HG03025 (cell line): Measurements from ENCODE around the gene RFK.

Source experiments
- ATAC-seq: cut with Tn5 transposase; IDR thresholded peaks from one replicate; pipeline ENCODE4 v1.9.1; 2021; ENCODE audit warnings: mild to moderate bottlenecking, moderate library complexity; ENCODE audit not compliant: unreplicated experiment, low FRiP score

RFK gene

DNA sequence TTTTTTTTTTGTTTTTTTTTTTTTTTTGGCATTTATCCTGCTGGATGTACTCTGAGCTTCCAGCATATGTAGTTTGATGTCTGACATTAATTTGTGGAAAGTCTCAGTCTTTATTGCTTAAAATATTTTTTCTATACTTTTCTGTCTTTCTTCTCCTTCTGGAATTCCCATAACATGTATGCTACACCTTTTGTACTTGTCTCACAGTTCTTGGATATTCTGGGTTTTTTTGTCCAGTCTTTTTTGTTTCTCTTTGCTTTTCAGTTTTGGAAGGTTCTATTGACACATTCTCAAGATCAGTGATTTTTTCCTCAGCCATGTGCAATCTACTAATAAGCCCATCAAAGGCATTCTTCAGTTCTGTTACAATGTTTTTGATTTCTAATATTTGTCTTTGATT, 19.4 kb upstream of the RFK start:
- ATAC-seq, result no peak

DNA sequence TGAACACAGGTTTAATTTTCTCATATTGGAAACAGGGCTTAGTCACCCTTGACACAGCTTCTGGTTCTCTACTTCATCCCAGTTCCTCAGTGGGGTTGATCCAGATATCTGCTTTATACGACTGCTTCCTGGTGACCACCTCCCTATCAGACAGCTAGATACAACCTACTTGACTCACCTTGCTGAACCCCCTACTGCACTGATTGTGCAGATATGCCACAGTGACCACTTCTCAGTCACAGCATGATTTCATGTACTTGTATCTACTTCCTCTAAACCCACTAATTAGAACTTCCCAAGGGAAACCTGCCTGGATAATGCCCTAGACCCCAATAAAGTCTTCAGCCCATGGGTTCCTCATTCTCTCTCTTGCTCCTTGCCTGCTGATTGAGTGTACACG, 18.4 kb upstream of the RFK start:
- ATAC-seq, result no peak

DNA sequence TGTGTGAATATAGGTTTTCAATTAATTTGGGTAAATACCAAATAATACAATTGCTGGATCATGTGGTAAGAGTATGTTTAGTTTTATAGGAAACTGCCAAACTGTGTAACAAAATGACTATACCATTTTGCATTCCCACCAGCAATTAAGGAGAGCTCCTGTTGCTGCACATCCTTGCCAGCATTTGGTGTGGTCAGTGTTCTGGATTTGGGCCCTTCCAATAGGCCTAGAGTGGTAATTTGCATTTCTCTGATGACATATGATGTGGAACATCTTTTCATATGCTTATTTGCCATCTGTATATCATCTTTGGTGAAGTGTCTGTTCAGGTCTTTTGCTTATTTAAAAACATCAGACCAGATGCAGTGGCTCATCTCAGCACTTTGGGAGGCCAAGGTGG, 11.6 kb upstream of the RFK start:
- ATAC-seq, result no peak

DNA sequence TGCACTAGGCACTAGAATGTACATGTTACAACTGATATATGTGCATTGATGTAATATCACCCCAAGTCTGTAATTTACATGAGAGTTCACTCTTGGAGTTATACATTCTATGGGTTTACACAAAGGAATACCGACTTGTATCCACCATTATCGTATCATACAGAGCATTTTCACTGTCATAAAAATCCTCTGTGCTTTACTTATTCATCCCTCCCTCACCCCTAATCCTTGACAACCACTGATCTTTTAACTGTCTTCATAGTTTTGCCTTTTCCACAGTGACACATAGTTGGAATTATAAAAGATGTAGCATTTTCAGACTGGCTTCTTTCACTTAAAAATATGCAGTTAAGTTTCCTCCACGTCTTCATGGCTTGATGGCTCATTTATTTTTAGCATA, 11.1 kb upstream of the RFK start:
- ATAC-seq, result no peak

DNA sequence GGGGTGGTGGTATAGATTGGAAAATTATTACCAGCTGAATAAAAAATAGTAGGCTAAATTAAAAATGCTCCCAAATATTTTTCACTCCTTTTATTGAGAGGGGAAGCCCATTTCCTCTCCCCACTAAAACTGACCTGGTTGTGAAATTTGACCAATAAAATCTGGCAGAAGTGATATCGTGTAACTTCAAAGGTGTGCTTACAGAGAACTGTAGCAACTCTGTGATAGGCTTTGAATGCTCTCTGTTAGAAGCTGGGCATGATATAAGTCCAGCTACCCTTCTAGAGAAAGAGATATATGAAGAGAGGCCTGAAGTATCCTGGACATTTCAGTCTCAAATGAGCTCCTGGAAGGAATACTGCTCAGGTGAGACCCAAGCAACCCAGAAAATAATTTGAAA, 10.2 kb upstream of the RFK start:
- ATAC-seq, result no peak

DNA sequence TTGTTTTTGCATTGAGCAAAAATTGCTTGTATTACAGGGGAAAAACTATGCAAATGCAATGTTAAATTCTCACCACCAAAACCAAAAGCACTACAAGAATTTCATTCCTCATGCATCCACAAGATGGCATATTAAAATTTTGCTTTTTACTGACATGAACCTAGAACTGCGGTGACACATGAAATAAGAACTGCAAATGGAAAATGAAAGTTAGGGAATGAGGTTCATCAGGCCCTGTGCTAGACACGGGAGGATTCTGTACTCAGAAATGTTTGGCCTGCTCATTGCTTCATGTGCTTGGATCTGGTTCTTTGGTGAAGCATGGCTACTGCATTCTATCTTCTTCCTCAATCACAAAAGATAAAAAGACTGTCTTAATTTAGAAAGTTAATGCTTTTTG, 9.1 kb upstream of the RFK start:
- ATAC-seq, result peak; percentile 84

DNA sequence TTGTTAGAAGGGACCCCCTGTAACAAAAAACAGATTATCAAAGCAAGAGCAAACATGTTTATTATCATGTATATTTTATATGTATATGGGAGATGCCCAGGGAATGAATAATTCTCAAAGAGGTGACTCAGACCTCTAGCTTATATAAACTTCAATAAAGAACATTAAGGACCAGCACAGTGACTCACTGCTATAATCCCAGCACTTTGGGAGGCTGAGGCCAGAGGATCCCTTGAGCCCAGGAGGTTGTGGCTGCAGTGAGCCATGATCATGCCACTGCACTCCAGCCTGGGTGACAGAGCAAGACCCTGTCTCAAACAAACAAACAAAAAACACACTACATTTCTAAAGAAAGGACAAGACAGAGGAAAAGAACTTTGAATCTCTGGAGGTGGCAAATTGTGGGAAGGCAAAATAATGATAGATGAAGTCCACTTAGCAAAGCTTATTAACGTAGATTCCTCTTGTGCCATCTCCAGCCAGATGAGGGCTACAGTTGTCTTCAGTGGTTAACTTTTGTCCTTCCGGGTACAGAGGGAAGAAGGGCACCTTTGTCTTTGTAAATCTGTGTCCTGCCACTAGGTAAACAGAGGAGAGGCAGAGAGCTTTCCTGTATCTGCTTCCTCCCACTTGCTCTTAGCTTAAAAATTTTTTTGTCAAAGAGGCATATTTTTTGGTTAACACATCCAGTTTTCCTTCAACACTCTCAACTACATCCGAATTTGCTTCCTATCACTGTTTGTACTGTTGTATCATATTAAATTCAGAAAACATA, 7.5 kb upstream of the RFK start:
- no peak for ATAC-seq

DNA sequence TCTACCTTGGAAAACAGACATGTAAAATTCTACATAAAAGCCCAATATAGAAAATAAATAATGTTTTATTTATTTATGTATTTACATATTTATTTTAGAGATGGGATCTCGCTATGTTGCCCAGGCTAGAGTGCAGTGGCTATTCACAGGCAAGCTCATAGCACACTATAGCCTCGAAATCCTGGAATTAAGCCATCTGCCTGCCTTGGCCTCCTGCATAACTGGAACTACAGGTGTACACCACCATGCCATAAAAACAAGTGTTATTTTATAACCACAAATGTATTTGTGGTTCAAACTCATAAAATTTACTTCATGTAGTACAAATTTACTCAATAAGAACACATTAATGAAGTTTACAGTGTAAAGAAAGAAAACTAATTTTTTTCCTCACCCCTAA, 7.0 kb upstream of the RFK start:
- no peak for ATAC-seq

DNA sequence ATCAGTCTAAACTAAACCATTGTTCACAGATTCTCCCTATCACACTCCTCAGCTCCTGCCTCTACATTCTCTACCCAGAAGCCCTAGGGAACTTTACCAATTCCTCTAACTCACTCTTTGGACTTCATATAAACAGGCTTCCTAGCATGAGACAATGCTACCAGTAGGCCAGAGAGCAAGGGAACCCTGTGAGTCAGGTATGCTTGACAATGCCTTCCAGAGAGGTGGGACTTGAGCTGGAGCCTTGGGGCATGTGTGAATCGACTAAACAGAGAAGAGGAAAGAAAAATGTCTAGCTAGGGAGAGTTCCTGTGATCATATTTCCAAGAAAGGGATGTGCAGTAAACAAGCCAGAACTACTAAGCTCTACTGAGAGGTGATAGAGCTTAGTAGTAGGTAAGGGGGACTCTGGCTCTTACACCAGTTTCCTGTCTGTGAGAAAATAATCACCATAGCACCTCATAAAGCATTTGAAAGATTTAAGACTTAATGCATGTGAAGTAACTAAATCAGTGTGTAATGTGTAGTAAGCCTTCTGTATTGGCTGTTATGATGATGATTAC, 6.4 kb upstream of the RFK start:
- ATAC-seq, result no peak

DNA sequence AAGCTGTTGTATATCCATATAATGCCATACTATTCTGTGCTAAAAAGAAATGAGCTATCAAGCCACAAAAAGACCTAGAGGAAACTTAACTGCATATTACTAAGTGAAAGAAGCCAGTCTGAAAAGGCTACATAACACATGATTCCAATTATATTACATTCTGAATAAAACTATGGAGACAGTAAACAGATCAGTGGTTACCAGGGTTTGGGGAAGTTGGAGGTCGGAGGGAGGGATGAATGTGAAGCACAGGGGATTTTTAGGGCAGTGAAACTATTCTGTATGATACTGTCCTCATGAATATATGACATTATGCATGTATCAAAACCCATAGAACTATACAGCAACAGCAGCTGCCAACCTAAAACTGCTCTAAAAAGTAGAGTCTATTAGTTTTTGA, 5.6 kb upstream of the RFK start:
- no peak for ATAC-seq

DNA sequence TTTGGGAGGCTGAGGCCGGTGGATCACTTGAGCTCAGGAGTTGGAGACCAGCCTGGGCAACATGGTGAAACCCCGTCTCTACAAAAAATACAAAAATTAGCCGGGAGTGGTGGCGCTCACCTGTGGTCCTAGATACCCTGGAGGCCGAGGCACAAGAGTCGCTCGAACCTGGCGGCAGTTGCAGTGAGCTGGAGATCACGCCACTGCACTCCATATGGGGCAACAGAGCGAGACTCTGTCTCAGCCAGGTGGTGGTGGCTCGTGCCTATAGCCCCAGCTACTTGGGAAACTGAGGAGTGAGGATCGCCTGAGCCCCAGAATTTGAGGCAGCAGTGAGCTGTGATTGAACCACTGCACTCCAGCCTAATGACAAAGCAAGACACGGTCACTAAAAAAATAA, 2.4 kb upstream of the RFK start:
- no peak for ATAC-seq

DNA sequence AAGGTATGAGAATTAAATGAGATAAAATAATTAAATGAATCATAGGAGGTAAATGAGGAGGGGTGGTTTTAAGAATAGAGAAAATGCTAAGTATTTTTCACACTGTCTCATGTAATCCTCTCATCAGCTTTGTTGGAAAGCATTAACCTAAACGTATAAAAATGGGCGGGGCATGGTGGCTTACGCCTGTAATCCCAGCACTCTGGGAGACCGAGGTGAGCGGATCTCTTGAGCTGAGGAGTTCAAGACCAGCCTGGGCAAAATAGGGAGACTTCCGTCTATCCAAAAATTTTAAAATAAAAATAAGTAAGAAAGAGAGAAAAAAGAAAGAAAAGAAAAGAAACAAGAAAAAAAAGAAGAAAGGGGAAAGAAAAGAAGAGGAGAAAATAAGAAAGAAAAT, 1.9 kb upstream of the RFK start:
- no peak for ATAC-seq

DNA sequence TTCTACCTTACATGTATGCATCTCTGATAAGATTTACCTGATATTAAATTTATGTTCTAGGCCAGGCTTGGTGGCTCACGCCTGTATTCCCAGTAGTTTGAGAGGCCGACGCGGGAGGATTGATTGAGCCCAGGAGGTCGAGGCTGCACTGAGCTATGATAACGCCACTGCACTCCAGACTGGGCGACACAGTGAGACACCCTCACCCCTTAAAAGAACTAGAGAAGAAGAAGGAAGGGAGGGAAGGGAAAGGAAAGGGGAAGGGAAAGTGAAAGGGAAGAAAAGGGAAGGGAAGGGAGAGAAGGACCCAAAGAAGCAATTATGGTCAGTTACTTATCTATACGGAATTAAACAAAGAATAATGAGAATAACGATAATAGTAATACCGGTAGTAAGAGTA, 1.2 kb upstream of the RFK start:
- ATAC-seq, result no peak

DNA sequence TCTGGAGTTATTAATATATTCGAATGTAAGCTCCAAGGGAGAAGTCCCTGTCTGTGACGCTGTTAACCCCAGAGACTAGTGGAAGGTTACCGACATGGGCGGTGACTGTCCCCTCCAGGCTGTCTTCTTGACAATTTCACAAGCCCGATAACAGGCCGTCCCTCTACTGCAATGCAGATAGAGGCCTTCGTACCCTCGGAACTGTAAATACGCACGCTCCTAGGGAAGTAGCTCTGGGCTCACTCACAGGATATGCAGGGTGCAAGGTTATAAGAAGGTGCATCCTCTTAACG, 680 bp upstream of the RFK start:
- ATAC-seq, result peak; percentile 42

DNA sequence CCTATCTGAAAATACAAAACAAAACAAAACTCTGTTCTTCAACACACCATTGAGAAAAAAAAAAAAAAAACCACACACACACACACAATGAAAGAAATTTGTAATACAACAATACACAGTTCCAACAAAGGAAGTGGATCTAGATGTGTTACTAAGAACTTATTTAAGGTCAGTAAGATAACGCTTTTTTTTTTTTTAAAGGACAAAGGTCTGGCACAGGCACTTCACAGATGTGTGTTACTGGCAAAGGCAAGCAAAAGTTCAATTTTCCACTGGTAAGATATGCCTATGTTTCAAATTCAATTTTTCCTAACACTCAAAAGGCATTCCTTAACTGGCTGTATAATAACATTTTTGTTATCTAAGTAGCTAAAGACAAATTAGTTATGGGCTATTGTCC, 3.6 kb downstream of the RFK start:
- ATAC-seq, result no peak

DNA sequence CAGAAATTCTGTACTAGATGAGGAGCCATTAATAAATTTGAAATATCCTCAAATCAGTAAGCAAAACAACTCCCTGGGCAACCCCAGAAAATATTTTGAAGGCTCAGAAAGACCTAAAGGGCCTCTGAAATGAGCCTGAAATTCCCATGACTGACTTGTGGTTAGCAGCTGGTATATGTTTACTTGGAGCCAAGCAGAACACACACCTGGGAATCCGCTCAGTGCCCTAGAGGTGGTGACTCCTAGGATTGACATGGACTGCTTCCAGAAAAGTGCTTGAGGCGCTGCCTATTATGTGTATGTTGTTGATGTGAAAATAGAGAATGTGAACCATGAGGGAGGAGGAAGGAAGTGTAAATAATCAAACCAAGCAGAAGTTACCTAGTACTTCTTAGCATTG, 14.7 kb downstream of the RFK start:
- no peak for ATAC-seq

DNA sequence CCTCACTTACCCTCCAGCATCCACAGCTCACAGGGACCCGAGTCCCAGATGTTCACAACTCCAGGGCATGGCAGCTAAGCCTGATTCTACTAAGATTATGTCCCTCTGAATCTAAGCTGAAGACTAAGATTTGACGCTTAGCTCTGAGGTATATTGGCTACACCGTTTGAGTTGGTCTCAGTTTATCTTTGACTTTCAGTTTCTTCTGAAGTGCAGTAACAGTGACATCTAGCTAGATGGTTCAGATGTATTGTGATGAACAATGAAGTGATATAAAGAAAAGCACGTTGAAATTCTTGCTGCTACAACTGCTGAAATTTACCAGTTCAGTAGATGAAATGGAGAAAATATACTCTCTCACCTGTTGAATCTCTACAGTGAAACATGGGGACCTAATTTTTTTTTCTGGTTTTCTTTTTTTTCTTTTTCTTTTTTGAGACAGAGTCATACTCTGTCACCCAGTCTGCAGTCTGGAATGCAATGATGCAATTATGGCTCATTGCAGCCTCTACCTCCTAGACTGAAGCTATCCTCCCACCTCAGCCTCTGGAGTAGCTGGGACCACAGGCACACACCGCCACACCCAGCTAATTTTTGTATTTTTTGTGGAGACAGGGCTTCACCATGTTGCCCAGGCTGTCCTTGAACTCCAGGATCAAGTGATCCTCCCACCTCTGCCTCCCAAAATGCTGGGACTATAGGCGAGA, 15.7 kb downstream of the RFK start:
- no peak for ATAC-seq

DNA sequence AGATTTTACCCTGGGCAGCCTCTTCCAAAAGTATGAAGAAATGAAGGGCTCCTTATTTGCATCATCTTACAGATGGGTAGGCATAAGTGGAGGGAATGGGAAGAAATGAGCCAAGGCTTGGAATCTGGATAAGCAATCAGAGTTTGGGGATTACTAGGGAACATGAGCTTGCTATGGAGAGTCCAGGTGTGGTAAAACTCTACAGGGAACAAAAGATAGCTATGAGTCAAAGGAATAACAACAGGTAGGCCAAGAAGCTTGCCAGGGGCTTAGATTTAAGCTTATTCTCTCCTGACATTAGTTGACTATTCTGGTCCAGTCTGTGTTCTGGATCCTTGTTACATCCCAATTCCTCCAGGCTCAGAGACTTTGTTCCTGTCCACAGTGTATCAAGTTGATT, 16.4 kb downstream of the RFK start:
- ATAC-seq, result no peak

DNA sequence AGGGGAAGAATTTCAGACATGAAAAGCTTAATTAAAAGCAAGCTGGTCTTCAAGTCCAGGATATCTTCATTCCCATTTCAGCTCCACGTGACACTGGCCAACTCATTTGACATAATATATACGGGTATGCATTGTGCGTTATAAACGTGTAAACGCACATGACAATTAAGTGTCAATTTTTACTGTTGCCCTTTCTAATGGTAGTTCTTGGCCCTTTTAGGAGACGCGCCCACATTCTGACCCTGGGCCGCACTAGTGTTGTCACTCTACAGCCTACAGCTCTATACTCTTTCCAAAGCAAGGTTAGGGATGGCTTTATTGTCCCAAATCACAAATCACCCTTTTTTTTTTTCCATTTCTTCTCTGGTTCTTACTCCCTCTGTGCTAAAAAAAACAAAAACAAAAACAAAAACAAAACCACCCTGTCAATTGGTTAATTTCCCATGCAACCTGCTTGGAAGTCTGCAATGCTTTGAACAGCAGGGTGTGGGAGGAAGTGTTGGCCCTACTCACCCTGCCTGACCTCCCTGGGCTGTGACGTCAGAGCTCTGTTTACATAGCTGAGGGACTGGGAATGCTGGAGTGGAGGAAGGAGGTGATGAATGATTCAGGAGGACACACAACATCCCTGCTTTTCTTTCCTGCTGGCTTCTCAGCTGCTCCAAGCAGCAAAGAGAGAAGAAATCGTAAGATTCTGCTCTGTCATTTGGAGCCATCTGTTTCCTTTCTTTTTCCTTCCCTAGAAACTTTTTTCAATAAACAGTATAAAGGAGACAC, 19.3 kb downstream of the RFK start:
- no peak for ATAC-seq

DNA sequence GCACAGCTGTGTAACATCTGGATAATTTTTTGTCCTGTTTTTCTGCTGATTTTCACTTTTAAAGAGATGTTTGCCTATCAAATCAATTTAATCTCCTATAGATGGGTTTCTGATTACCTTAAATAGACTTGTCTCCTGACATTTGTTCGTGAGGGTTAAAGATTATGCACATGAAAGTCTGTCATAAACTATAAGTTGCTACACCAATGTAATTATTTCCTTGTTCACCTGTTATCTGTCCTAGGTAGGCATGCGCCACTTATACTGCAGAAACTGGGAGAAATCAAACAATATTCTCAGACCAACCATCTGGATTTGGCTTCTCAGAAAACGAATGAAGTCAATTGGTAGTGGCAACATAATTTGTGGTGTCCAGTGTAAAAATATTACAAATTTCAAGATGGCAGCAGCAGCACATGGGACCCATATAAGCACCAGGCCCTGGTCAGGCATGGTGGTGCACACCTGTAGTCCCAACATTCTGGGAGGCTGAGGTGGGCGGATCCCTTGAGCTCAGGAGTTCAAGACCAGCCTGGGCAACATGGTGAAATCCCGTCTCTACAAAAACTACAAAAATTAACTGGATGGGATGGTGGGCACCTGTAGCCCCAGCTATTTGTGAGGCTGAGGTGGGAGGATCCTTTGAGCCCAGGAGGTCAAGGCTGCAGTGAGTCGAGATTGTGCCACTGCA, 20.3 kb downstream of the RFK start:
- ATAC-seq, result no peak
